Measurements from ENCODE around the gene GPRIN3.

DNA sequence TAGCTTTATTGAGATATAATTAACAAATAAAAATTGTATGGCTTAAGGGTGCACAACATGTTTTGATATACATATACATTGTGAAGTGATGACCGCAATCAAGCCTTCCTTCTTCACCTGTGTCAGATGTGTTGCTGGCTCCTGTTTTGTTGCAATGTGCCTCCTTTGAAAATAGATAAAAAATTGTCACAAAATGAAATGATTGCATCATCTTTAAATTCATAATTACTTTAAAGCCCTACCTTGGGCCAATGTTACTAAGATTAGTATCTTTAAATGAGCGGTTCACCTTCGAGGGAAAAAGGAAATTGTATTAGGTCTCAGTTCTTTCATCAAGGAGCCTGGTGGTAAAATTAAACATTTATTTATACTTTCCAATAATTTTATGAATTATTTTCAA is 77.3 kb downstream of the GPRIN3 start:
- TF ChIP-seq, protein P1, sequence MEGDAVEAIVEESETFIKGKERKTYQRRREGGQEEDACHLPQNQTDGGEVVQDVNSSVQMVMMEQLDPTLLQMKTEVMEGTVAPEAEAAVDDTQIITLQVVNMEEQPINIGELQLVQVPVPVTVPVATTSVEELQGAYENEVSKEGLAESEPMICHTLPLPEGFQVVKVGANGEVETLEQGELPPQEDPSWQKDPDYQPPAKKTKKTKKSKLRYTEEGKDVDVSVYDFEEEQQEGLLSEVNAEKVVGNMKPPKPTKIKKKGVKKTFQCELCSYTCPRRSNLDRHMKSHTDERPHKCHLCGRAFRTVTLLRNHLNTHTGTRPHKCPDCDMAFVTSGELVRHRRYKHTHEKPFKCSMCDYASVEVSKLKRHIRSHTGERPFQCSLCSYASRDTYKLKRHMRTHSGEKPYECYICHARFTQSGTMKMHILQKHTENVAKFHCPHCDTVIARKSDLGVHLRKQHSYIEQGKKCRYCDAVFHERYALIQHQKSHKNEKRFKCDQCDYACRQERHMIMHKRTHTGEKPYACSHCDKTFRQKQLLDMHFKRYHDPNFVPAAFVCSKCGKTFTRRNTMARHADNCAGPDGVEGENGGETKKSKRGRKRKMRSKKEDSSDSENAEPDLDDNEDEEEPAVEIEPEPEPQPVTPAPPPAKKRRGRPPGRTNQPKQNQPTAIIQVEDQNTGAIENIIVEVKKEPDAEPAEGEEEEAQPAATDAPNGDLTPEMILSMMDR (IDR thresholded peaks at IDR 0.05) = no peak
- TF ChIP-seq POLR2A (IDR thresholded peaks at IDR 0.05) = no peak
- no peak for TF ChIP-seq POLR2AphosphoS5 (IDR thresholded peaks at IDR 0.05)
